Tibial artery (tissue), 4 donors: ENCODE measurements around the gene TDRD1.

Experiments used
- DNase-seq, 2 donors: peaks; one replicate each; pipeline ENCODE4 v3.0.0-alpha.2; 2019
- H3K27ac ChIP-seq, 2 donors: fragments of 200-600 bp; sonication (generic) in 1 of 2; 1 replicate in 1 of 2; 2 replicates in 1 of 2; pipeline ENCODE4 v1.5.1; 2018 to 2019; ENCODE audit warnings: mild to moderate bottlenecking in 1 of 2
- H3K27me3 ChIP-seq, 2 donors: fragments of 200-600 bp; sonication (generic) in 1 of 2; one replicate each; pipeline versions ENCODE4 v1.5.1 to v1.6.0; 2016 to 2019
- H3K36me3 ChIP-seq, 3 donors: fragments of 200-600 bp; sonication (generic) in 2 of 3; one replicate each; pipeline ENCODE4 v1.5.1; 2016 to 2019; ENCODE audit warnings: mild to moderate bottlenecking in 2 of 3
- H3K4me1 ChIP-seq, 4 donors: fragments of 200-600 bp; sonication (generic) in 2 of 4; 1 replicate in 3 of 4; 2 replicates in 1 of 4; pipeline ENCODE4 v1.5.1; 2016 to 2019
- H3K4me3 ChIP-seq, 2 donors: fragments of 200-600 bp; sonication (generic) in 1 of 2; 1 replicate in 1 of 2; 2 replicates in 1 of 2; pipeline ENCODE4 v1.5.1; 2018 to 2019; ENCODE audit warnings: mild to moderate bottlenecking in 2 of 2
- H3K9me3 ChIP-seq, 3 donors: fragments of 200-600 bp; sonication (generic) in 1 of 3; one replicate each; pipeline ENCODE4 v1.5.1; 2016 to 2019
- CTCF ChIP-seq, 2 experiments: fragments of 200-600 bp in 1 of 2; fragments of 450-650 bp in 1 of 2; IDR thresholded peaks; one replicate each; pipeline ENCODE4 v1.5.1; 2017 to 2019; ENCODE audit warnings: antibody characterized with exemption in 2 of 2, mild to moderate bottlenecking in 1 of 2, moderate library complexity in 1 of 2
- intact Hi-C: fragments of 100-400 bp; cut with DNase I; formaldehyde crosslinking; loops from one replicate; pipeline ENCODE4 v1.15.0; 2023; ENCODE audit warnings: low total_unique reads

Gene TDRD1

GRCh38 chr10:114202812-114203211, 23.7 kb downstream of the TDRD1 start:
- no peaks in the 10 kb centered on the region for H3K36me3 ChIP-seq
- no peak for TF ChIP-seq CTCF (IDR thresholded peaks at IDR 0.05)

GRCh38 chr10:114206902-114207301, 27.7 kb downstream of the TDRD1 start:
- intact Hi-C loops: no loop called here
- H3K36me3 ChIP-seq: no peaks in the 10 kb centered on the region
- no peak for TF ChIP-seq CTCF (IDR thresholded peaks at IDR 0.05)
- no peaks in the 10 kb centered on the region for H3K9me3 ChIP-seq
- no peak overlapping the region for H3K4me3 ChIP-seq
- DNase-seq: no peak
- H3K27ac ChIP-seq: no peak overlapping the region
- H3K4me1 ChIP-seq: no peaks in the 10 kb centered on the region
- H3K27me3 ChIP-seq: no peaks in the 10 kb centered on the region

More at GRCh38 chr10:114202812-114203211, 23.7 kb downstream of the TDRD1 start:
- Histone ChIP-seq H3K27ac (no peak overlapping the region), H3K4me3 (no peak overlapping the region), H3K27me3 (peaks cover 0 to 7% of the 10 kb centered on the region in 2 donors), H3K9me3 (no peaks in the 10 kb centered on the region), H3K4me1 (no peaks in the 10 kb centered on the region)
- no peak for DNase-seq
- intact Hi-C loops: no loop called here

GRCh38 chr10:114207349-114207748, 28.2 kb downstream of the TDRD1 start:
- Histone ChIP-seq H3K4me3 (no peak overlapping the region), H3K36me3 (no peaks in the 10 kb centered on the region), H3K27ac (no peak overlapping the region), H3K4me1 (no peaks in the 10 kb centered on the region), H3K9me3 (no peaks in the 10 kb centered on the region), H3K27me3 (no peaks in the 10 kb centered on the region)
- no peak for DNase-seq
- no peak for TF ChIP-seq CTCF (IDR thresholded peaks at IDR 0.05)
- intact Hi-C loops: no loop called here

GRCh38 chr10:114208351-114208750, 29.2 kb downstream of the TDRD1 start:
- no peak overlapping the region for H3K27ac ChIP-seq
- DNase-seq: no peak
- no peaks in the 10 kb centered on the region for H3K36me3 ChIP-seq
- H3K4me1 ChIP-seq: no peaks in the 10 kb centered on the region
- H3K27me3 ChIP-seq: no peaks in the 10 kb centered on the region
- no peak overlapping the region for H3K4me3 ChIP-seq
- TF ChIP-seq CTCF (IDR thresholded peaks at IDR 0.05): no peak
- no peaks in the 10 kb centered on the region for H3K9me3 ChIP-seq
- intact Hi-C loops: no loop called here

- Histone ChIP-seq H3K4me1 (no peaks in the 10 kb centered on the region), H3K9me3 (no peaks in the 10 kb centered on the region), H3K27me3 (no peaks in the 10 kb centered on the region), H3K4me3 (no peak overlapping the region), H3K27ac (no peak overlapping the region), H3K36me3 (no peaks in the 10 kb centered on the region)
- no peak for TF ChIP-seq CTCF (IDR thresholded peaks at IDR 0.05)
- DNase-seq: no peak
- intact Hi-C loops: no loop called here
Measured at GRCh38 chr10:114212153-114212552, 33.0 kb downstream of the TDRD1 start.

- intact Hi-C loops: no loop called here
- H3K27me3 ChIP-seq: no peaks in the 10 kb centered on the region
Measured at GRCh38 chr10:114215033-114215432, 35.9 kb downstream of the TDRD1 start.

More at GRCh38 chr10:114215033-114215432, 35.9 kb downstream of the TDRD1 start:
- Histone ChIP-seq H3K36me3 (no peaks in the 10 kb centered on the region), H3K4me1 (no peaks in the 10 kb centered on the region), H3K4me3 (no peak overlapping the region), H3K9me3 (no peaks in the 10 kb centered on the region), H3K27ac (no peak overlapping the region)
- DNase-seq: no peak
- no peak for TF ChIP-seq CTCF (IDR thresholded peaks at IDR 0.05)
